ENCODE measurements around the gene TXNDC12.

DNA sequence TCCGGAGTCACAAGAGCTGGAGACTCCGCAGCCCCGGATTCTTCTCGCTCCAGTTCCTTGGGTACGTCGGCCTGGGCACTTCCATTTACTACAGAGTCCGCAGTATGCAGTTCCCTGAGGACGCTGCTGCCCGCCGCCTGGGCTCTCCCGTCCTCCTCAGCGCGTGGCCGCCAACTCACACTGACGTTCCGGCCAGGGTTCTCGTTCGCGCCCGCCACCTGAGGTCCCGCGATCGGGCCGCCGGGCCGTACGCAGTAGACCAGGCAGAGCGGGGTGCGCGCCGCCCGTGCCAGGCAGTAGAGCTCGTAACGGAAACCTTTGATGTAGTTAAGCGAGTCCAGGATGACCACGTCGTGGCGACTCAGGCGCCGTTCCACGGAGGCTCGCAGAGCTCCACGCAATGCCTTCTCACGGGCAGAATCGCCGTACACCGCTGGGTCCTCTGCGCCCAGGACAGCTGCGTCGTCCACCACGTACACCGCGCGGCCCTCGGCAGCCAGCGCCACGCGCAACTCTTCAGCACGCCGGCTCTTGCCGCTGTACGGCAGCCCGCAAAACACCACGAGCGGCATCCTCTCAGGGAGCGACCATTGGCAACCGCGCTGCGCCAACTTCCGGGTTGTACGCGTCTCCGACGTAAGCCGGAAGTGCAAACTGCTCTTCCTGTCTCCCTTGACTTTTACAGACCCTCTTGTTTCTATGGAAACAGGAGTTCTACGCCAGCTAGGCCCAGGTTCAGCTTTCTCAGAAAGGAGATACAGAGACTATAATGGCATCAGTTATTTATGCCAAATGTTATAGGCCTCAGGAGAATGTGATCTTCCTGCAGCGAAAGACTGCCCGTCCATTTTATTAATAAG is 21.6 kb downstream of the TXNDC12 start, which contains the start of gene KTI12:
- TF ChIP-seq, protein P1, sequence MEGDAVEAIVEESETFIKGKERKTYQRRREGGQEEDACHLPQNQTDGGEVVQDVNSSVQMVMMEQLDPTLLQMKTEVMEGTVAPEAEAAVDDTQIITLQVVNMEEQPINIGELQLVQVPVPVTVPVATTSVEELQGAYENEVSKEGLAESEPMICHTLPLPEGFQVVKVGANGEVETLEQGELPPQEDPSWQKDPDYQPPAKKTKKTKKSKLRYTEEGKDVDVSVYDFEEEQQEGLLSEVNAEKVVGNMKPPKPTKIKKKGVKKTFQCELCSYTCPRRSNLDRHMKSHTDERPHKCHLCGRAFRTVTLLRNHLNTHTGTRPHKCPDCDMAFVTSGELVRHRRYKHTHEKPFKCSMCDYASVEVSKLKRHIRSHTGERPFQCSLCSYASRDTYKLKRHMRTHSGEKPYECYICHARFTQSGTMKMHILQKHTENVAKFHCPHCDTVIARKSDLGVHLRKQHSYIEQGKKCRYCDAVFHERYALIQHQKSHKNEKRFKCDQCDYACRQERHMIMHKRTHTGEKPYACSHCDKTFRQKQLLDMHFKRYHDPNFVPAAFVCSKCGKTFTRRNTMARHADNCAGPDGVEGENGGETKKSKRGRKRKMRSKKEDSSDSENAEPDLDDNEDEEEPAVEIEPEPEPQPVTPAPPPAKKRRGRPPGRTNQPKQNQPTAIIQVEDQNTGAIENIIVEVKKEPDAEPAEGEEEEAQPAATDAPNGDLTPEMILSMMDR (IDR thresholded peaks at IDR 0.05; ENCODE audit: poor library complexity) = no peak
- TF ChIP-seq EZH2phosphoT487 (IDR thresholded peaks at IDR 0.05; ENCODE audit: low read depth, severe bottlenecking, unreplicated experiment) = no peak
